Measurements from ENCODE around the gene EGLN3. TPM values are rescaled to one million over a fixed set of nuclear protein-coding genes. Genes with fewer than 3 reads are reported as not detected.
"Not testable (repeated sequence)": the region's sequence is repeated elsewhere in the genome, so short reads cannot be mapped to it uniquely, and the experiment has no call there.

Gene EGLN3
- 57.9 TPM for polyA plus RNA-seq (ENCODE audit: insufficient read length)

DNA sequence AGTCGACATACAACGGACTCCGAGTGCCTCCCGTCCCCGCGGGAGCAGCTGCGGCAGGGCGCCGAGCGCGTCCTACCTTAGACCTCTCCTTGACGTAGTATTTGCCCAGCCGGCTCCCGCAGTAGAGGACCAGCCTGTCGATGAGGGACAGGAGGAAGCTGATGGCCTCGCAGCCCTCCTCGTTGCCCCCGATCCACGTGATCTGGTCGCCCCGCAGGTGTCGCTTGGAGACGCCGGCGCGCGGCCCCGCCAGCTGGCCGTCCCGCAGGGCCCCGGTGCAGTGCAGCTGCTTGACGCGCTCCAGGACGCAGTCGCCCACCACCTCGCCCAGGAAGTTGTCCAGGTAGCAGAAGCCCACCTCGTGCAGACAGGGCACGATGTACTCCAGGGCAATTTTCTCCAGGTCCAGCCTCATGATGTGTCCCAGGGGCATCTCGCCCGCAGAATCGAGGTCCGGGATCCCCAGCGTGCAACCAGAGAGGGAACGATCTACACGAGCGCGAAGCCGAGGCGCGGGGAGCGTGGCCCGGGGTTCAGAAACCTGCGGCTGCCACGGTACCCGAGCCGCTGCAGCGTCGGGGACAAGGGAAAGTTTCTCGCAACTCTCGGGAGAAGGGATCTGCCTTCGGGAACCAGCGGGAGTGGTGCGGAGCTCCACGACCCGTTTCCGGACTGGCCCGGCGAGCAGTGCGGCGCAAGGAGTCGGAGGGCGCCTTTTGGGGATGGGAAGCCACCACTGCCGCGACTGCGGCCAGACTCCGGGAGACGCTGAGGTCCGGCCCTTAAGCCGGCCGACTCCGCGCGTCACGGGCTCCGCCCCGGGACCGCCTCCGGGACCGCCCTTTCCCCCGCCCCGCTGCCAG is at the start of gene EGLN3:
Gene EGLN3 (minus strand): TSS at position 755 of the 863 bp plus-strand sequence. CDS start 322 bp downstream, at position 433.
- DNase-seq (ENCODE audit: low read depth): peak; percentile 66

DNA sequence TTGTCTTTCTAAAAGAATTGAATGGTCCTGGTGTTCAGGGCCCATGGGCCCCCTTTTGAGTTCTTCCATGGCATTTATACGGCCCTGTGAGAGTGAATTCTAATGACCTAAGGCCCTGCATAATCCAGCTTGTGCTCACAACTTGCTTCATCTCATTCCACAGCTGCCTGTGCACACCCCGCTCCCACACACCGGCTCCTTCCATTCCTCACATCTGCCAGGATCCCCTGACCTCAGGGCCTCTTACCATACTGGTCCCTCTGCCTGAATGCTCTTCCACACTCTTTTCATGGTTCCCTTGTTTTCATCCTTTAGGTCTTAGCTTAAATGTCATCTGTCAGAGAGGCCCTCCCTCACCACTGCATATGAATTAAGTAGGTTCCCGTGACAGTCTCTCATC is 49.5 kb upstream of the EGLN3 start:
- no peak for DNase-seq (ENCODE audit: low read depth)

DNA sequence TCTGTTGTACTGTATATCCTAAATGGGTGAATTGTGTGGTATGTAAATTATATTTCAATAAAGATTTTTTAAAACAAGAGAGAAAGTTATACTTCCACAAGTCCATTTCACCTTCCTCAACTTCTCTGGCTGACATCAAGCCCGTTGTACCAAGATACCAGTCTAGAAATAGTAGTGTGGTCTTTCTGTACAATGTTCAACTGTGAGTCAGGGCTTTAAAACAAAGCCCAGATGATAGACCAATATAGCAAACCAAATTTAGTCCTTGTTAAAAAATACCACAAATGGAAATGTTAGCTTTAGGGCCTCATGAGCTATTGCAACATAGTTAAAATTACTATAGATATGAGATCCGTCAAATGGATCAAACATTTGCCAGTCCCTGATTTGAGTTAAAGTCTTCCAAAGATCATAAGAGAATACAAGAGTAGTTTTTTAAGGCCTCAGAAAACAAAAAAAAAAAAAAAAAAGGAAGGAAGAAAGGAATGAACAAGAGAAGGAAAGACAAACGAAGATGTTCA is 49.0 kb upstream of the EGLN3 start:
- no peak for DNase-seq (ENCODE audit: low read depth)

DNA sequence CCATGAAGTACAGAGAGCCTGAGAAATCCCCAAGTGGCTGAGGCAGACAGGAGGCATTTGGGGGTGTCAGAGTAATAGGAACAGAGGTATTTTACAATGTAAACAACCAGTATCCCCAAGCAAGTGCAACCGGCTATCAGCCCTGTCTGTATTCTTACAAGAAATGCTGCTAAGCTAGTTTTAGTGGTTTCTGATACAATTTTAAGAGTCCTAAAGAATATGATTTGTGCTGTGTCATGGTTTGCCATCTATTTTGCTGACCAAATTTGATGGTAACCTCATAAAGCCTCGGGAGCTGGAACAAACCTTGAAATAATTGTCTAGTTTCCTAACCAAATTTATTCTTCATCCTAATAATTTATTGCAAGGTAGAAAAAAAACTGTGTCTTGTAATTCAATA is 46.7 kb upstream of the EGLN3 start:
- DNase-seq (ENCODE audit: low read depth): no peak

DNA sequence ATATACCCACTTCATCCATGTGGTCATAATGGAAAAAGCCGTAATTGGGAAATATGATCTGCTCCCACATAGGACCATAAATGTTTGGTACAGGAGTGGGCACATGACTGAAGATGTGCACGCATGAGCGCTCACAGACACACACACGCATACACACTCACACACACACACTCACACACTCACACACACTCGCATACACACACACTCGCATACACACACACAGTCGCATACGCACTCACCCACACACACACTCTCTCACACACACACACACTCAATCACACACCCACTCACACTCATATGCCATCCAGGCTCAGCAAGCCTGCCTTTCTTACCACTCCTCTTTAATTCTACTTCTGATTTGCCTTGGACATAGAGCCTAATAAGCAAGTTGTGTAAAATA is 45.6 kb upstream of the EGLN3 start:
- no peak for DNase-seq (ENCODE audit: low read depth)

DNA sequence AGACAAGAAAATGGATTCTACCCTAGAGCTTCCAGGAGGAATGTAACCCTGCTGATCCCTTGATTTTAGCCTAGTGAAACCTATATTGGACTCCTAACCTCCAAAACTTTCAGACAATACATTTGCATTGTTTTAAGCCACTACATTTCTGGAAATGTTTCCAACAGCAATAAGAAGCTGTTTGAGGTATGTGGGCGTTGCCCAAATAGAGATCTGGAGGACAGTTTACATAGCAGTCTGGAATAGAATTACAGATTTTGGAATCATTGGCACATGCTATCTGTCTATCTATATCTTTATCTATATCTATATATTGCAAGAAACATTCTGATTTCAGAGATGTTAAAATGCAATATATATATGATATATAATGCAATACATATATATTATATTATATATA is 42.4 kb upstream of the EGLN3 start:
- DNase-seq (ENCODE audit: low read depth): no peak

DNA sequence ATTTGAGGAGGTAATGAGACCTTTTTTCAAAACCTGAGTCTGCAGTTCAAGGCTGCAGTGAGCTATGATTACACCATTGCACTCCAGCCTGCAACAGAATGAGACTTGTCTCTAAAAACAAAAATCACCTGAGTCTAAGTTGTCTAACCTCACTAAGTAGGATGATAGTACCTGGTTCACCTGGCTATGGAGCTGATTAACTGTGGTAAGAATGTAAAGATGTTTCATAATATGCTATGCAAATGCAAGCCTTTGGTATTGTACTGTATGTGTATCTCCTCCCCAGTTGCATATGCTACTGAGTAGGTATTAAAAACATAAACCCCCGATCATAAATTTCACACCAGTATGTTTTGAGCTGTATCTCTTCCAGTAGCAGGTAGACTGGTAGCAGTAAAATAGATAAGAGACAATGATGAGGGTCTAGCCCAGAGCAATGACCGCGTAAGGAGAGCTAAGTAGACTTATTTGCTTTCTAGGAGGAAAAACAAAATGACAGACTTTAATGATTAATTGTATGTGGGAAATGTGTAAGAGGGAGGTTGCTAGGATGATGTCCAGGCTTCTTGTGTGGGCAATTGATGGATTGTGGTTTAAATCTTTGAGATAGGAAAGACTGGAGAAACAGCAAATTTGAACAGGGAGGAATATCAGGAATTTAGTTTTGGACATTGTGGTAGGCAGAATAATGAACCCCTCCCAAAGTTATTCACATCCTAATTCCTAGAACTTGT is 41.6 kb upstream of the EGLN3 start:
- no peak for DNase-seq (ENCODE audit: low read depth)

DNA sequence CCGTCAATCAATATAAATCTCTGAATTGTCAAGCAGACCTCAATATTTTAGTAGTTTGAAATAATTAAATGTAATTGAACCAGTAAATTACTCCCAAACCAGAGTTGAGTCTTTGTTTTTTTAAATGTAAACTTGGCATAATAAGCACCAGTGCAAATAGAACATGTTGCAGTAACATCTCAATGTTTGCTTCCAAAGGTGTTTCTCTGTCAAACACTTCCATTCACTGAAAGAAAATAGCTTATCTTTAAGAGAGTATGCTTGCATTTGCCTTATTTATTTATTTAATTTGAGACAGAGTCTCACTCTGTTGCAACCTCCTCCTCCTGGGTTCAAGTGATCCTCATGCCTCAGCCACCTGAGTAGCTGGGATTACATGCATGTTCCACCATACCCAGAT is 39.9 kb upstream of the EGLN3 start:
- DNase-seq (ENCODE audit: low read depth): no peak

DNA sequence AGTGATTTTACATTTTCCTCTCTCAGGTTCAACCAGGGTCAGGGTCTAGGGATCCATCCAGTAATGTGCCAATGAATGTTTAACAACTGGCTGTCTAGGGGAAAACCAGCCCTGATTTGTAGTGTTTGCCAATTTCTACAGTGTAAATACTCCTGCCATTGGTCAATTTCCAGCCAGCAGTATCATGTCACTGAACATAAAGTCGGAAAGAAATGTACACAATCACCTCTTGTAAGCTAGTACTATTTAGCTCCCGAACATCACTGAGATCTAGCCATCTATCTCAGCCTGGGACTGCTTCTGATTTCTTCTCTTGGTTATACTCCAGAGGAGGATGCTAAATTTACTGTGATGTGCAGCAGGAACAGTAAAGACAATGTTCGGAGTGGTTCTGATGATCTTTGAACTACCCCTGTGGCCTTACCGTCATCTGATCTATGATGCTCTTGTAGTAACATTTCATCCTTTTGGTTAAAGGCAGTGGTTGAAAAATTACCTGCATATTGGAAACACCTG is 36.7 kb upstream of the EGLN3 start:
- no peak for DNase-seq (ENCODE audit: low read depth)

DNA sequence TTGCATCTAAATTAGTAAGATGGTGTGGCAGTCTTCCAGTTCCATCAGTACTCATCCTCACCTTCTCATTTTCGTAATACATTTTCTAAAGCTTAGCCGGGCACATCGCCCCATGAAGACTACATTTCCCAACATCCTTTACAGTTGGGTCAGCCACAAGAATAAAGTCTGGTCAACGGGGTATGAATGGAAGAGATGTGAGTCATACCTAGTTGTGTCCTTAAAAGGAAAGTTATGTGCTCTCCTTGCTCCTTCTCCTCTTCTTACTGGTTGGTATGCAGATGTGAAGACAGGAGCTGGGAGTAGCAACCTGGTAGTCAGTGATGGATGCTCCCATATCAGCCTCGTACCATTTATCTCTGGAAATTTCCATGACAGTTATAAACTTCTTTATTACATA is 35.9 kb upstream of the EGLN3 start:
- no peak for DNase-seq (ENCODE audit: low read depth)

DNA sequence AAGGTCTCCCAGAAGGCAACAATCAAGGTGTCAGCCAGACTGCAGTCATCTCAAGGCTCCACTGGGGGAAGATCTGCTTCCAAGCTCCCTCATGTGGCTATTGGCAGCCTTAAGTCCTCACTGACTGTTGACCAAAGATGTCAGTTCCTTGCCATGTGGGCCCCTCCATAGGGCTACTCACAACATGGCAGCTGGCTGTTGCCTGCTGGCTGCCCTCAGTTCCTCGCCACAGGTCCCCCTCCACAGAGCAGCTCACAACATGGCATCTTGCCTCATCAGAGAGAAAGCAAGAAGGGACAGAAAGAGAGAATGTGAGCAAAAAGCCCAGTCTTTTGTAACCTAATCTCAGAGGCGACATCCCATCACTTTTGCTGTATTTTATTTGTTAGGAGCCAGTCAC is 34.4 kb upstream of the EGLN3 start:
- no peak for DNase-seq (ENCODE audit: low read depth)

DNA sequence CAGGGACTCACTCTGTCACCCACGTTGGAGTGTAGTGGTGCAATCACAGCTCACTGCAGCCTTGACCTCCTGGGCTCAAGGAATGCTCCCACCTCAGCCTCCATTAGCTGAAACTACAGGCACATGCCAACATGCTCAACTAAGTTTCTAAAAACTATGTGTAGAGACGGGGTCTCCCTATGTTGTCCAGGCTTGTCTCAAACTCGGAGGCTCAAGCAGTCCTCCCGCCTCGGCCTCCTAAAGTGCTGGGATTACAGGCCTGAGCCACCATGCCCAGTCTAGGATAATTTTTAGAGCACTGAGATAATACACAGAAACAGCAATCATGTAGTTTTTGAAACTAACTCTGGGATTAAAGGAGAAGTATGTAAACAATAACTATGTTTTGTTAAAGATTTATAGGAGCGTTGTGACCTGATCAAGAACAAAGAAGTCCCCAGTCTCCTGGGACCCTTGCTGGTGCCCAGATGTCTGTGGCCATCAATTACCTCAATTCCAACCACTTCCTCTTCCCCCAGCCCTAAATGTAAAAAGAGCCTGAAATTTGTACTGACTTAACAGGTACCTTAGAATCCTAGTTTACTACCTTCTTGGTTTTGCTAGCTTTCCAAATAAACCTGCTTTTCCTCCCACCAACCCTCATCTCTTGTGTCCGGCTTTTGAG is 28.9 kb upstream of the EGLN3 start:
- no peak for DNase-seq (ENCODE audit: low read depth)

DNA sequence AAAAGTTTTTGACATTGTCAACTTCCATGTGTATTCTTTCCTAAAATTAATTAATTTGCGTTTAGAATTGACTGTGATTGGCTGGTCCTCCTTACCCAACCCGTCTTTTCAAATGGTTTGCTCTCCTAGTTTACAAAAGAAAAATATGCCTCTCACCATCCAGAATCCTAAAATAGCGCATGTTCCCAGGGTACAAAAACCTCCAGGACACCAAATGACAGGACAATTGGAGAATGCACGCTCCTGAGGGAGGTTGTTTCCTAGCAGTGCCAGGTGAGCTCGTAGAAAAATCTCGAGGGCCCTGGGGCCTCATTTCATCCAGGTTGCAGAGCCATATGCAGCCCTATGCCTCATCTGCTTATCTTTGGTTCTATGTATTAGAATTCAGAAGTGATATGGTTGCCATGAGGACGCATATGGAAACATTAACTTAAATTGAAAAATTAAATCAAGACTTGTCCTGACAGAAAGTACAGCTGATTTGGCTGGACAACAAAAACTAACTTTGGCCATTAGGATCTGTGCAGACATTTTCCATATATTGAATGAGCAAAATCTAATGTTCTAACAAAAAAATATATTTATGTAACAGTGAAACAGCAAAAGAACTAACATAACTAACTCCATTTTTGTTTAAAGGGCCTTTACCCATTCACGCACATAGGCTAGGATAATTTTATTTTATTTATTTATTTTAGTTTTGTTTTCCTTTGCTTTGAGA is 28.2 kb upstream of the EGLN3 start:
- DNase-seq (ENCODE audit: low read depth): no peak

DNA sequence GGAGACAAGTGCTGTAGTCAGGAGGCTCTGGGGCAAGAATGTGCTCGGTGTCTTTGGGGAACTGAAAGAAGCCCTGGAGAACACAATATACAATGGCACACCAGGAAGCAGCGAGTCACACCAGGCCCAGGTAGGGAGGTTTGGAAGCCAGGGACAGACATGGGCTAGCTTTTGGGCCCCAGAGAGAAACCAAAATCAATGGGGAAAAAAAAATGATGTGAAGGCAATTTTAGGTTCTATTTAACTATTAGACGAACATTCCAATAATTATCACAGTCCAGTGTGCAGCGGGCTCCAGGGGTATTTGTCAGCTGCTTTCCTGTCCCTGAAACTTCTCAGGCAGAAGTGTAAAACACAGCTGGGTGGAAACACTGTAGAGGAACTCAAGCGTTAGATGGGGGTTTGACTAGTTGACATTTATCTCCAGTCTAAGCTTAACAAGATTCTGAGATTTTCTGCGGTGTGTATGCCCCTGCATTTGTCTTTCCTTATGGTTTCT is 21.8 kb upstream of the EGLN3 start:
- no peak for DNase-seq (ENCODE audit: low read depth)

DNA sequence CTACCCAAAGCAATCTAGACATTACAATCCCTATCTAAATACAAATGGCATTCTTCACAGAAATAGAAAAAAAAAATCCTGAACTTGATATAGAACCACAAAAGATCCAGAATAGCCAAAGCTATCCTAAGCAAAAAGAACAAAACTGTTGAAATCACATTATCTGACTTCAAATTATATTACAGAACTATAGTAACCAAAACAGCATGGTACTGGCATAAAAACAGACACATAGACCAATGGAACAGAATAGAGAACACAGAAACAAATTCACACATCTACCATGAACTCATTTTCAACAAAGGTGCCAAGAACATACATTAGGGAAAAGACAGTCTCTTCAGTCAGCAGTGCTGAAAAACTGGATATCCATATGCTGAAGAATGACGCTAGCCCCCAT is 19.0 kb upstream of the EGLN3 start:
- DNase-seq (ENCODE audit: low read depth): not testable (repeated sequence)

DNA sequence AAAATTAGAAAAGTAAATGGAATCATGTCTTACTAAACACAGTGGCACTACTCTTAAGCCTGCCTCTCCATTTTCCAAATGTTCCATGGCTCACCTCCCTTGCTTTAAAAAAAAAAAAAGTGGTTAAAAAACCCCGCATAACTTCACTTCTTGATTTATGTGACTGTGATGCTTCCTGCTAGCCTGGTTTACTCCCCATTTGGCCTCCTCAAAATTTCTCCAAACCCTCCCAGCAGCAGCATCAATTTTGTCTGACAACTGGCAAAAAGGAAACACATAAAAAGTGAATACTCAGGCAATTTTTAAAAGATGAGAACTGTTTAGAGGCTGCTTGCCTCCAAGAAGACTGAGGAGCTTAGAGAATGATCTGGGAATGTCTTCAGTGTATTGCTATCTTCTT is 17.8 kb upstream of the EGLN3 start:
- no peak for DNase-seq (ENCODE audit: low read depth)

DNA sequence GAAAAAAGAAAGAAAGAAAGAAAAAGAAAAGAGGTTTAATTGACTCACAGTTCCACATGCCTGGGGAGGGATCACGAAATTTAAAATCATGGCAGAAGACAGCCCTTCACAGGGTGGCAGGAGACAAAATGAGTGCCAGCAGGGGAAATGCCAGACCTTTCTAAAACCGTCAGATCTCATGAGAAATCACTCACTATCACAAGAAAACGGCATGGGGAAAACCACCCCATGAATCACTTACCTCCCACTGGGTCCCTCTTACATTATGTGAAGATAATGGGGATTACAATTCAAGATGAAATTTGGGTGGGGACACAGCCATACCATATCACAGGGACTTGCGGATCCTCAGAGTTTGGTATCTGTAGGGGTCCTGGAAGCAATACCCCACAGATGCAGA is 16.3 kb upstream of the EGLN3 start:
- no peak for DNase-seq (ENCODE audit: low read depth)

DNA sequence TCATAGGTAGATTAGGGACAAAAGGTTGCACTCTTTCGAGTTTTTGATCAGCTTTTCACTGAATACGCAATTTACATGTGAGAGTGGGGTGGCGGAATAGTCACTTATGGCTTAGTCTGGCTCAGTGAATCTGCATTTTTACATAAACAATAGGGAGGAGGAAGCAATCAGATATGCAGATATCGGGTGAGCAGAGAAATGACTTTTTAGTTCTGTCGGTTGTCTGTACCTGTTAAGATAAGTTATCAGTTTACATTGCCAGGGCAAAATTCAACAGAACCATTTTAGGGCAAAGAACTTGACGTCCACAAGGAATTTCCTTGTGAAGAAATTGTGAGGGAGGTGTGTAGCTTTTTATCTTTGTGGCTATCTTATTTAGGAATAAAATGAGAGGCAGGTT is 15.4 kb upstream of the EGLN3 start:
- DNase-seq (ENCODE audit: low read depth): no peak

DNA sequence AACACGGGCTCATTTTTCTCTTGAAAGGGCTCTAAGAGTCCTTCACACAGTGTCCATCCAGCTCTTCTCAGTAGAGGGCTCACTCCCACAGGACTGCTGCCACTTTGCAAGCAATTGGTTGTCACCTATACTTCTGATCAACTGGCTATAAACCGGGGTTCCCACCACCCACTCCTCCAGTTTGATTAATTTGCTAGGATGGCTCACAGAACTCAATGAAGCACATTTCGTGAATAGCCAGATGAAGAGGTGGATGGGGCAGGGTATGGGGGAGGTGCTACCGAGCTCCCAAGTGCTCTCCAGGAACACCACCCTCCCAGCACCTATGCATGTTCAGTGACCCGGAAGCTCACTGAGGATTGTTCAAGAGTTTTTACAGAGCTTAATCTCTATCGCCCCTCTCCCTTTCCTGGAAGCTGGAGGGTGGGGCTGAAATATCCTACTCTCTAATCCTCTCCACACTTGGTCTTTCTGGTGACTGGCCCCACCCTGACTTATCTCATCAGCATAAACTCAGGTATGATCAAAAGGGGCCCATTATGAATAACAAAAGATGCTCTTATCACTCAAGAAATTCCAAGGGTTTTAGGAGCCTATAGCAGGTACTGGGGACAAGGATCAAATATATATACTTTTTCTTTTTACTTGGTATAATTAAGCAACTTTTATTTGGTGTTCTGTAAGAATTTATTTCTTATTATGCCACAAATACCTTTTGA is 13.9 kb upstream of the EGLN3 start:
- no peak for DNase-seq (ENCODE audit: low read depth)

DNA sequence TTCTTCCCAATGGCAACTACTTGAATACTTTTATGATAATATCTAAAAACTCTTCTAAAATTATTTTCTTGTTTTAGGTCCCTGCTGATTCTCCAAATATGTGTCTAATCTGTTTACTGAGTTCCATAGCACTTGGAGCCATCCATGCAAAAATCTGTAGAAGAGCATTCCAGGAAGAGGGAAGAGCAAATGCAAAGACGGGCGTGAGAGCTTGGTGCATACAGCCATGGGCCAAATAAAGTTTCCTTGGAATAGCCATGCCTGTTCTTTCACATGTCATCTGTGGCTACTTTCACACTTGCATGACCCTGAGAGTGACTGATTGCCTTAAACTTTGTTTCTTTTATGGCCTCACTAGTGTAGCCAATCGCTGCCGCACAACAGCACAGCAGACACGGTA is 13.0 kb upstream of the EGLN3 start:
- no peak for DNase-seq (ENCODE audit: low read depth)

DNA sequence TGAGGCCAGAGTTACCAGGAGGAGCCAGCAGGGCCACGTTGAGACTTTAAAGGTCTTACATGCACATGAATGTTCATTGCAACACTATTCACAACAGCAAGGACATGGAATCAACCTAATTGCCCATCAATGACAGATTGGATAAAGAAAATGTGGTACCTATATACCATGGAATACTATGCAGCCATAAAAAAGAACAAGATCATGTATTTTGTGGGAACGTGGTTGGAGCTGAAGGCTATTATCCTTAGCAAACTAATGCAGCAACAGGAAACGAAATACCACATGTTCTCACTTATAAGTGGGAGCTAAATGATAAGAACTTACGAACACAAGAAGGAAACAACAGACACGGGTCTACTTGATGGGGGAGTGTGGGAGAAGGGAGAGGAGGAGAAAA is 11.6 kb upstream of the EGLN3 start:
- not testable (repeated sequence) for DNase-seq (ENCODE audit: low read depth)

Data from forelimb muscle (tissue), 1 donor.